Activated naive CD8-positive, alpha-beta T cell (primary cell): ENCODE measurements around the gene JUND.

Experiments
- H3K27ac Mint-ChIP-seq: one replicate; pipeline ENCODE4 v1.8.0; 2021; ENCODE audit warnings: mixed read lengths
- H3K27me3 Mint-ChIP-seq: one replicate; pipeline ENCODE4 v1.8.0; 2021; ENCODE audit warnings: mixed read lengths
- H3K36me3 Mint-ChIP-seq: one replicate; pipeline ENCODE4 v1.8.0; 2021; ENCODE audit warnings: mixed read lengths
- H3K4me1 Mint-ChIP-seq: one replicate; pipeline ENCODE4 v1.8.0; 2021; ENCODE audit warnings: low read depth, mixed read lengths
- H3K4me3 Mint-ChIP-seq: one replicate; pipeline ENCODE4 v1.8.0; 2021; ENCODE audit warnings: mild to moderate bottlenecking, mixed read lengths
- H3K9me3 Mint-ChIP-seq: one replicate; pipeline ENCODE4 v1.8.0; 2021; ENCODE audit warnings: low read depth, mixed read lengths

JUND gene

GRCh38 chr19:18300930-18301717 is 19.7 kb upstream of the JUND start:
- no peak overlapping the region for H3K4me3 Mint-ChIP-seq
- peak overlapping the region; percentile 85 for H3K27ac Mint-ChIP-seq
- H3K4me1 Mint-ChIP-seq = peaks cover 45% of the 10 kb centered on the region
- no peaks in the 10 kb centered on the region for H3K27me3 Mint-ChIP-seq
- no peaks in the 10 kb centered on the region for H3K9me3 Mint-ChIP-seq
- no peaks in the 10 kb centered on the region for H3K36me3 Mint-ChIP-seq

GRCh38 chr19:18299654-18300053 is 18.2 kb upstream of the JUND start:
- no peaks in the 10 kb centered on the region for H3K9me3 Mint-ChIP-seq
- peaks cover 36% of the 10 kb centered on the region for H3K4me1 Mint-ChIP-seq
- H3K36me3 Mint-ChIP-seq = no peaks in the 10 kb centered on the region
- no peaks in the 10 kb centered on the region for H3K27me3 Mint-ChIP-seq
- H3K4me3 Mint-ChIP-seq = no peak overlapping the region
- H3K27ac Mint-ChIP-seq = no peak overlapping the region

- Mint-ChIP-seq H3K27ac (peak overlapping the region; percentile 76), H3K4me1 (peaks cover 35% of the 10 kb centered on the region), H3K27me3 (no peaks in the 10 kb centered on the region), H3K4me3 (peak overlapping the region; percentile 35), H3K9me3 (no peaks in the 10 kb centered on the region), H3K36me3 (no peaks in the 10 kb centered on the region)
Measured at GRCh38 chr19:18298601-18299000, 17.2 kb upstream of the JUND start.

- Mint-ChIP-seq H3K27me3 (no peaks in the 10 kb centered on the region), H3K4me3 (no peak overlapping the region), H3K36me3 (no peaks in the 10 kb centered on the region), H3K27ac (no peak overlapping the region), H3K4me1 (peaks cover 38% of the 10 kb centered on the region), H3K9me3 (no peaks in the 10 kb centered on the region)
Measured at GRCh38 chr19:18297308-18297707, 15.9 kb upstream of the JUND start.

- Mint-ChIP-seq H3K4me3 (no peak overlapping the region), H3K36me3 (no peaks in the 10 kb centered on the region), H3K9me3 (no peaks in the 10 kb centered on the region), H3K4me1 (peaks cover 48% of the 10 kb centered on the region), H3K27ac (no peak overlapping the region), H3K27me3 (no peaks in the 10 kb centered on the region)
Measured at GRCh38 chr19:18295034-18295451, 13.6 kb upstream of the JUND start.

GRCh38 chr19:18294467-18294864 is 13.0 kb upstream of the JUND start:
- peak overlapping the region; percentile 89 for H3K27ac Mint-ChIP-seq
- H3K4me3 Mint-ChIP-seq = peak overlapping the region; percentile 76
- H3K9me3 Mint-ChIP-seq = no peaks in the 10 kb centered on the region
- H3K36me3 Mint-ChIP-seq = no peaks in the 10 kb centered on the region
- peaks cover 54% of the 10 kb centered on the region for H3K4me1 Mint-ChIP-seq
- no peaks in the 10 kb centered on the region for H3K27me3 Mint-ChIP-seq

- no peaks in the 10 kb centered on the region for H3K27me3 Mint-ChIP-seq
- peak overlapping the region; percentile 94 for H3K27ac Mint-ChIP-seq
- peak overlapping the region; percentile 89 for H3K4me3 Mint-ChIP-seq
- peaks cover 55% of the 10 kb centered on the region for H3K4me1 Mint-ChIP-seq
- no peaks in the 10 kb centered on the region for H3K9me3 Mint-ChIP-seq
- no peaks in the 10 kb centered on the region for H3K36me3 Mint-ChIP-seq
Measured at GRCh38 chr19:18293642-18294466, 12.4 kb upstream of the JUND start.

GRCh38 chr19:18292810-18293641 is 11.6 kb upstream of the JUND start:
- H3K4me1 Mint-ChIP-seq = peaks cover 49% of the 10 kb centered on the region
- no peaks in the 10 kb centered on the region for H3K9me3 Mint-ChIP-seq
- peak overlapping the region; percentile 89 for H3K4me3 Mint-ChIP-seq
- no peaks in the 10 kb centered on the region for H3K36me3 Mint-ChIP-seq
- no peaks in the 10 kb centered on the region for H3K27me3 Mint-ChIP-seq
- peak overlapping the region; percentile 94 for H3K27ac Mint-ChIP-seq

GRCh38 chr19:18292462-18292809 is 11.0 kb upstream of the JUND start:
- Mint-ChIP-seq H3K4me3 (peak overlapping the region; percentile 89), H3K27ac (peak overlapping the region; percentile 94), H3K9me3 (no peaks in the 10 kb centered on the region), H3K27me3 (no peaks in the 10 kb centered on the region), H3K4me1 (peaks cover 49% of the 10 kb centered on the region), H3K36me3 (no peaks in the 10 kb centered on the region)

- Mint-ChIP-seq H3K9me3 (no peaks in the 10 kb centered on the region), H3K4me3 (peak overlapping the region; percentile 89), H3K36me3 (no peaks in the 10 kb centered on the region), H3K4me1 (peaks cover 48% of the 10 kb centered on the region), H3K27ac (peak overlapping the region; percentile 96), H3K27me3 (no peaks in the 10 kb centered on the region)
Measured at GRCh38 chr19:18291590-18292461, 10.4 kb upstream of the JUND start.

GRCh38 chr19:18291019-18291524 is 9.7 kb upstream of the JUND start:
- H3K27ac Mint-ChIP-seq = peak overlapping the region; percentile 97
- peaks cover 51% of the 10 kb centered on the region for H3K4me1 Mint-ChIP-seq
- H3K36me3 Mint-ChIP-seq = no peaks in the 10 kb centered on the region
- no peaks in the 10 kb centered on the region for H3K9me3 Mint-ChIP-seq
- H3K4me3 Mint-ChIP-seq = peak overlapping the region; percentile 87
- H3K27me3 Mint-ChIP-seq = no peaks in the 10 kb centered on the region

- peaks cover 54% of the 10 kb centered on the region for H3K4me1 Mint-ChIP-seq
Measured at GRCh38 chr19:18290302-18291018, 9.0 kb upstream of the JUND start.

GRCh38 chr19:18289471-18290301 is 8.3 kb upstream of the JUND start:
- peaks cover 57% of the 10 kb centered on the region for H3K4me1 Mint-ChIP-seq
- H3K27ac Mint-ChIP-seq = peak overlapping the region; percentile 94
- H3K36me3 Mint-ChIP-seq = no peaks in the 10 kb centered on the region
- H3K9me3 Mint-ChIP-seq = no peaks in the 10 kb centered on the region
- peak overlapping the region; percentile 58 for H3K4me3 Mint-ChIP-seq
- no peaks in the 10 kb centered on the region for H3K27me3 Mint-ChIP-seq

More at GRCh38 chr19:18290302-18291018, 9.0 kb upstream of the JUND start:
- H3K27ac Mint-ChIP-seq = peak overlapping the region; percentile 97
- no peaks in the 10 kb centered on the region for H3K9me3 Mint-ChIP-seq
- peak overlapping the region; percentile 87 for H3K4me3 Mint-ChIP-seq
- H3K27me3 Mint-ChIP-seq = no peaks in the 10 kb centered on the region
- H3K36me3 Mint-ChIP-seq = no peaks in the 10 kb centered on the region
